H1 (cell line): ENCODE results near the gene MAGI2. TPM values are rescaled to one million over a fixed set of nuclear protein-coding genes. Genes with fewer than 3 reads are reported as not detected.

ENCODE experiments used
- BRCA1 ChIP-seq: IDR thresholded peaks from 2 replicates; pipeline ENCODE4 v1.6.1; 2012; ENCODE audit warnings: low read depth, low read length, improper control_type of control experiment
- EZH2 ChIP-seq: fragments of 200-600 bp; sonication (generic); IDR thresholded peaks from 2 replicates; pipeline ENCODE4 v1.7.1; 2012; ENCODE audit warnings: low read depth, mild to moderate bottlenecking, moderate library complexity, low read length, inconsistent platforms; ENCODE audit not compliant: severe bottlenecking
- KDM4A ChIP-seq: IDR thresholded peaks from one replicate; pipeline ENCODE4 v1.7.1; 2012; ENCODE audit warnings: low read depth, mild to moderate bottlenecking, moderate library complexity, low read length, inconsistent platforms; ENCODE audit not compliant: severe bottlenecking
- KDM5A ChIP-seq: fragments of 200-600 bp; IDR thresholded peaks from 2 replicates; pipeline ENCODE4 v1.7.1; 2012; ENCODE audit warnings: mild to moderate bottlenecking, low read length, inconsistent platforms, mixed read lengths
- NRF1 ChIP-seq: IDR thresholded peaks from 2 replicates; pipeline ENCODE4 v1.6.1; 2011; ENCODE audit warnings: mild to moderate bottlenecking, low read depth, low read length, improper control_type of control experiment
- TAF1 ChIP-seq: IDR thresholded peaks from 2 replicates; pipeline ENCODE4 v1.6.1; 2011; ENCODE audit warnings: mild to moderate bottlenecking, low read depth, low read length
- TAF7 ChIP-seq: optimal IDR thresholded peaks from 2 replicates; pipeline ENCODE3; 2011; ENCODE audit warnings: low read depth, mild to moderate bottlenecking, inconsistent platforms, low read length, moderate library complexity, borderline replicate concordance
- TCF12 ChIP-seq: IDR thresholded peaks from 2 replicates; pipeline ENCODE4 v1.6.1; 2011; ENCODE audit warnings: low read depth, mild to moderate bottlenecking, low read length
- polyA plus RNA-seq, 7 experiments: library from polyadenylated mRNA; depleted of rRNA in 3 of 7; stranded (reverse) in 5 of 7; unstranded in 2 of 7; fragments of >200 nt in 5 of 7; fragments of 200-250 nt in 2 of 7; gene quantifications; 1 replicate in 5 of 7; 2 replicates in 1 of 7; 4 replicates in 1 of 7; pipeline versions ENCODE4 v1.2.1 to v1.2.3, GENCODE V29; 2011 to 2013; ENCODE audit warnings: missing spikeins in 2 of 7, mixed read lengths in 2 of 7
- total RNA-seq: library from RNA; stranded (reverse); fragmentation: NEBNext Ultra II Directional; extraction: Animal tissue kit (Norgen Biotek cat#: 25700); gene quantifications from 2 replicates; pipeline ENCODE4 v1.2.1, GENCODE V29; 2021
- TF ChIP-seq, protein P1 (sequence below): fragments of 300-600 bp; sonication (generic); IDR thresholded peaks from 2 replicates; pipeline ENCODE4 v1.7.1; 2012; ENCODE audit warnings: low read length, moderate library complexity, mild to moderate bottlenecking, inconsistent platforms; ENCODE audit not compliant: insufficient replicate concordance
- TF ChIP-seq, protein P2 (sequence below): IDR thresholded peaks from 2 replicates; pipeline ENCODE4 v1.6.1; 2012; ENCODE audit warnings: inconsistent platforms
- TF ChIP-seq, protein P3 (sequence below): IDR thresholded peaks from 2 replicates; pipeline ENCODE4 v1.6.1; 2012; ENCODE audit warnings: inconsistent platforms

The MAGI2 gene
- total and polyA plus RNA-seq, 2 of the 8 experiments (the other 6 are each of a cell fraction or from before 2014, with no cell fraction given) = 6.0 to 27.3 TPM

DNA sequence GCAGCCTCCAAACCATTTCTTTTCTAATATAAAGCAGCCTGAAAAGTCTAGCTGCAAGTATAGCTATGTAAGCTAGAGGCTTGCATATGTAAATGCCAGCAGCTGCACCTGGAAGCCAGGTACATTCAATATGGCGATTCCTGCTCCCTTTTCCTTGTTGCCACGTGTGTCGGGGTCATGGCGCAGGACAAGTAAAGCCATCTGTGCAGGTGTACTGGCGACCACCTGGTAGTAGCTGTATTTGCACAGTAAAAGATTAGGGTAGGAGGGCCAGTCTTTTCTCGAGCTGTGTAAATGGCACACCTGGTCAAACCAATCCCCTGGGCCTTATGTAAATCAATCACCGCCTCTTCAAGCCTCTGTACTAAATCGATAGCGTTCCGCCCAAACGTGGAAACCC is 484.5 kb downstream of the MAGI2 start (continued):
- TF ChIP-seq, protein P1, sequence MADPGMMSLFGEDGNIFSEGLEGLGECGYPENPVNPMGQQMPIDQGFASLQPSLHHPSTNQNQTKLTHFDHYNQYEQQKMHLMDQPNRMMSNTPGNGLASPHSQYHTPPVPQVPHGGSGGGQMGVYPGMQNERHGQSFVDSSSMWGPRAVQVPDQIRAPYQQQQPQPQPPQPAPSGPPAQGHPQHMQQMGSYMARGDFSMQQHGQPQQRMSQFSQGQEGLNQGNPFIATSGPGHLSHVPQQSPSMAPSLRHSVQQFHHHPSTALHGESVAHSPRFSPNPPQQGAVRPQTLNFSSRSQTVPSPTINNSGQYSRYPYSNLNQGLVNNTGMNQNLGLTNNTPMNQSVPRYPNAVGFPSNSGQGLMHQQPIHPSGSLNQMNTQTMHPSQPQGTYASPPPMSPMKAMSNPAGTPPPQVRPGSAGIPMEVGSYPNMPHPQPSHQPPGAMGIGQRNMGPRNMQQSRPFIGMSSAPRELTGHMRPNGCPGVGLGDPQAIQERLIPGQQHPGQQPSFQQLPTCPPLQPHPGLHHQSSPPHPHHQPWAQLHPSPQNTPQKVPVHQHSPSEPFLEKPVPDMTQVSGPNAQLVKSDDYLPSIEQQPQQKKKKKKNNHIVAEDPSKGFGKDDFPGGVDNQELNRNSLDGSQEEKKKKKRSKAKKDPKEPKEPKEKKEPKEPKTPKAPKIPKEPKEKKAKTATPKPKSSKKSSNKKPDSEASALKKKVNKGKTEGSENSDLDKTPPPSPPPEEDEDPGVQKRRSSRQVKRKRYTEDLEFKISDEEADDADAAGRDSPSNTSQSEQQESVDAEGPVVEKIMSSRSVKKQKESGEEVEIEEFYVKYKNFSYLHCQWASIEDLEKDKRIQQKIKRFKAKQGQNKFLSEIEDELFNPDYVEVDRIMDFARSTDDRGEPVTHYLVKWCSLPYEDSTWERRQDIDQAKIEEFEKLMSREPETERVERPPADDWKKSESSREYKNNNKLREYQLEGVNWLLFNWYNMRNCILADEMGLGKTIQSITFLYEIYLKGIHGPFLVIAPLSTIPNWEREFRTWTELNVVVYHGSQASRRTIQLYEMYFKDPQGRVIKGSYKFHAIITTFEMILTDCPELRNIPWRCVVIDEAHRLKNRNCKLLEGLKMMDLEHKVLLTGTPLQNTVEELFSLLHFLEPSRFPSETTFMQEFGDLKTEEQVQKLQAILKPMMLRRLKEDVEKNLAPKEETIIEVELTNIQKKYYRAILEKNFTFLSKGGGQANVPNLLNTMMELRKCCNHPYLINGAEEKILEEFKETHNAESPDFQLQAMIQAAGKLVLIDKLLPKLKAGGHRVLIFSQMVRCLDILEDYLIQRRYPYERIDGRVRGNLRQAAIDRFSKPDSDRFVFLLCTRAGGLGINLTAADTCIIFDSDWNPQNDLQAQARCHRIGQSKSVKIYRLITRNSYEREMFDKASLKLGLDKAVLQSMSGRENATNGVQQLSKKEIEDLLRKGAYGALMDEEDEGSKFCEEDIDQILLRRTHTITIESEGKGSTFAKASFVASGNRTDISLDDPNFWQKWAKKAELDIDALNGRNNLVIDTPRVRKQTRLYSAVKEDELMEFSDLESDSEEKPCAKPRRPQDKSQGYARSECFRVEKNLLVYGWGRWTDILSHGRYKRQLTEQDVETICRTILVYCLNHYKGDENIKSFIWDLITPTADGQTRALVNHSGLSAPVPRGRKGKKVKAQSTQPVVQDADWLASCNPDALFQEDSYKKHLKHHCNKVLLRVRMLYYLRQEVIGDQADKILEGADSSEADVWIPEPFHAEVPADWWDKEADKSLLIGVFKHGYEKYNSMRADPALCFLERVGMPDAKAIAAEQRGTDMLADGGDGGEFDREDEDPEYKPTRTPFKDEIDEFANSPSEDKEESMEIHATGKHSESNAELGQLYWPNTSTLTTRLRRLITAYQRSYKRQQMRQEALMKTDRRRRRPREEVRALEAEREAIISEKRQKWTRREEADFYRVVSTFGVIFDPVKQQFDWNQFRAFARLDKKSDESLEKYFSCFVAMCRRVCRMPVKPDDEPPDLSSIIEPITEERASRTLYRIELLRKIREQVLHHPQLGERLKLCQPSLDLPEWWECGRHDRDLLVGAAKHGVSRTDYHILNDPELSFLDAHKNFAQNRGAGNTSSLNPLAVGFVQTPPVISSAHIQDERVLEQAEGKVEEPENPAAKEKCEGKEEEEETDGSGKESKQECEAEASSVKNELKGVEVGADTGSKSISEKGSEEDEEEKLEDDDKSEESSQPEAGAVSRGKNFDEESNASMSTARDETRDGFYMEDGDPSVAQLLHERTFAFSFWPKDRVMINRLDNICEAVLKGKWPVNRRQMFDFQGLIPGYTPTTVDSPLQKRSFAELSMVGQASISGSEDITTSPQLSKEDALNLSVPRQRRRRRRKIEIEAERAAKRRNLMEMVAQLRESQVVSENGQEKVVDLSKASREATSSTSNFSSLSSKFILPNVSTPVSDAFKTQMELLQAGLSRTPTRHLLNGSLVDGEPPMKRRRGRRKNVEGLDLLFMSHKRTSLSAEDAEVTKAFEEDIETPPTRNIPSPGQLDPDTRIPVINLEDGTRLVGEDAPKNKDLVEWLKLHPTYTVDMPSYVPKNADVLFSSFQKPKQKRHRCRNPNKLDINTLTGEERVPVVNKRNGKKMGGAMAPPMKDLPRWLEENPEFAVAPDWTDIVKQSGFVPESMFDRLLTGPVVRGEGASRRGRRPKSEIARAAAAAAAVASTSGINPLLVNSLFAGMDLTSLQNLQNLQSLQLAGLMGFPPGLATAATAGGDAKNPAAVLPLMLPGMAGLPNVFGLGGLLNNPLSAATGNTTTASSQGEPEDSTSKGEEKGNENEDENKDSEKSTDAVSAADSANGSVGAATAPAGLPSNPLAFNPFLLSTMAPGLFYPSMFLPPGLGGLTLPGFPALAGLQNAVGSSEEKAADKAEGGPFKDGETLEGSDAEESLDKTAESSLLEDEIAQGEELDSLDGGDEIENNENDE = no peak
- TF ChIP-seq KDM5A = no peak
- TF ChIP-seq, protein P2, sequence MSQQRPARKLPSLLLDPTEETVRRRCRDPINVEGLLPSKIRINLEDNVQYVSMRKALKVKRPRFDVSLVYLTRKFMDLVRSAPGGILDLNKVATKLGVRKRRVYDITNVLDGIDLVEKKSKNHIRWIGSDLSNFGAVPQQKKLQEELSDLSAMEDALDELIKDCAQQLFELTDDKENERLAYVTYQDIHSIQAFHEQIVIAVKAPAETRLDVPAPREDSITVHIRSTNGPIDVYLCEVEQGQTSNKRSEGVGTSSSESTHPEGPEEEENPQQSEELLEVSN = 0 out of 2 replicates have a peak, but pooled peaks have one; percentile 40
- no peak for TF ChIP-seq NRF1
- TF ChIP-seq, protein P3, sequence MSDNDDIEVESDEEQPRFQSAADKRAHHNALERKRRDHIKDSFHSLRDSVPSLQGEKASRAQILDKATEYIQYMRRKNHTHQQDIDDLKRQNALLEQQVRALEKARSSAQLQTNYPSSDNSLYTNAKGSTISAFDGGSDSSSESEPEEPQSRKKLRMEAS = peak; percentile 58
- no peak for TF ChIP-seq TAF7
- TF ChIP-seq TCF12 = peak; percentile 87
- no peak for TF ChIP-seq BRCA1
- TF ChIP-seq KDM4A = no peak
- TF ChIP-seq TAF1 = no peak
- no peak for TF ChIP-seq EZH2
